Hematopoietic multipotent progenitor cell treated with erythropoietin and hydrocortisone succinate and interleukin-3 and kit ligand, for 15 days (in vitro differentiated cells): ENCODE data around the gene KPNA6.
"Not testable (repeated sequence)": the region's sequence is repeated elsewhere in the genome, so short reads cannot be mapped to it uniquely, and the experiment has no call there.

Source experiments
- DNase-seq: peaks from one replicate; pipeline ENCODE4 v3.0.0-alpha.2; 2015; ENCODE audit warnings: low spot score

The KPNA6 gene

GRCh38 chr1:32100807-32101708, 6.8 kb upstream of the KPNA6 start:
- DNase-seq = no peak

GRCh38 chr1:32104127-32104526, 3.7 kb upstream of the KPNA6 start:
- no peak for DNase-seq

GRCh38 chr1:32105338-32105737, 2.5 kb upstream of the KPNA6 start:
- no peak for DNase-seq

- no peak for DNase-seq
Measured at GRCh38 chr1:32106663-32107275, 1.1 kb upstream of the KPNA6 start.

- no peak for DNase-seq
Measured at GRCh38 chr1:32111040-32111623, 3.3 kb downstream of the KPNA6 start.

- no peak for DNase-seq
Measured at GRCh38 chr1:32111789-32112188, 3.9 kb downstream of the KPNA6 start.

GRCh38 chr1:32112806-32113375, 5.0 kb downstream of the KPNA6 start:
- DNase-seq = no peak

- not testable (repeated sequence) for DNase-seq
Measured at GRCh38 chr1:32113436-32113835, 5.6 kb downstream of the KPNA6 start.

- no peak for DNase-seq
Measured at GRCh38 chr1:32114420-32114819, 6.6 kb downstream of the KPNA6 start.

GRCh38 chr1:32115496-32115895, 7.6 kb downstream of the KPNA6 start:
- no peak for DNase-seq

GRCh38 chr1:32116531-32116930, 8.7 kb downstream of the KPNA6 start:
- DNase-seq = no peak

- DNase-seq = no peak
Measured at GRCh38 chr1:32122151-32122550, 14.3 kb downstream of the KPNA6 start.

GRCh38 chr1:32123361-32123760, 15.5 kb downstream of the KPNA6 start:
- DNase-seq = not testable (repeated sequence)

GRCh38 chr1:32125313-32125712, 17.5 kb downstream of the KPNA6 start:
- DNase-seq = no peak

- DNase-seq = no peak
Measured at GRCh38 chr1:32126770-32127169, 18.9 kb downstream of the KPNA6 start.

- no peak for DNase-seq
Measured at GRCh38 chr1:32127409-32128198, 19.7 kb downstream of the KPNA6 start.

- DNase-seq = no peak
Measured at GRCh38 chr1:32128479-32128878, 20.6 kb downstream of the KPNA6 start.

GRCh38 chr1:32128964-32129363, 21.1 kb downstream of the KPNA6 start:
- no peak for DNase-seq

- not testable (repeated sequence) for DNase-seq
Measured at GRCh38 chr1:32133950-32134280, 26.1 kb downstream of the KPNA6 start.

- DNase-seq = no peak
Measured at GRCh38 chr1:32137111-32137510, 29.3 kb downstream of the KPNA6 start.

GRCh38 chr1:32138965-32139364, 31.1 kb downstream of the KPNA6 start:
- no peak for DNase-seq
